GM23338 (cell line): Measurements from ENCODE around the gene CCRL2. TPM values are rescaled to one million over a fixed set of nuclear protein-coding genes. Genes with fewer than 3 reads are reported as not detected.

Experiments
- ATAC-seq: fragments of 200-7000 bp; cut with Tn5 transposase; 3 replicates; pipeline ENCODE4 v1.9.1; 2020
- DNase-seq: peaks from one replicate; pipeline ENCODE4 v3.0.0-alpha.2; 2015; ENCODE audit warnings: low spot score
- H2AFZ ChIP-seq: fragments of 200-600 bp; sonication (generic); 2 replicates; pipeline ENCODE4 v1.8.0; 2016; ENCODE audit warnings: antibody characterized with exemption, mild to moderate bottlenecking, moderate library complexity
- H3F3A ChIP-seq: fragments of 200-600 bp; sonication (generic); replicated peaks from 2 replicates; pipeline ENCODE4 v1.8.0; 2017; ENCODE audit warnings: antibody characterized with exemption, mixed run types, low read depth
- H3K27ac ChIP-seq: fragments of 200-600 bp; sonication (generic); 2 replicates; pipeline ENCODE4 v1.6.1; 2016; ENCODE audit warnings: low read depth
- H3K27me3 ChIP-seq: fragments of 200-600 bp; sonication (generic); 2 replicates; pipeline ENCODE4 v1.8.0; 2016; ENCODE audit warnings: mild to moderate bottlenecking, mixed run types, moderate library complexity; ENCODE audit not compliant: insufficient read depth
- H3K36me3 ChIP-seq: fragments of 200-600 bp; sonication (generic); 2 replicates; pipeline ENCODE4 v1.8.0; 2016; ENCODE audit warnings: mild to moderate bottlenecking; ENCODE audit not compliant: insufficient read depth
- H3K4me1 ChIP-seq: fragments of 200-600 bp; sonication (generic); 2 replicates; pipeline ENCODE4 v1.8.0; 2016; ENCODE audit warnings: mild to moderate bottlenecking, moderate library complexity; ENCODE audit not compliant: insufficient read depth
- H3K4me2 ChIP-seq: fragments of 200-600 bp; sonication (generic); 2 replicates; pipeline ENCODE4 v1.7.1; 2017; ENCODE audit warnings: mixed run types
- H3K4me3 ChIP-seq: fragments of 200-600 bp; sonication (generic); 2 replicates; pipeline ENCODE4 v1.6.1; 2016; ENCODE audit warnings: mixed run types
- H3K79me2 ChIP-seq: fragments of 200-600 bp; sonication (generic); replicated peaks from 2 replicates; pipeline ENCODE4 v1.8.0; 2017; ENCODE audit warnings: mild to moderate bottlenecking; ENCODE audit not compliant: insufficient read depth
- H3K9me2 ChIP-seq: fragments of 200-600 bp; sonication (generic); 2 replicates; pipeline ENCODE4 v1.8.0; 2017; ENCODE audit not compliant: insufficient read depth
- H4K20me1 ChIP-seq: fragments of 200-600 bp; sonication (generic); replicated peaks from 2 replicates; pipeline ENCODE4 v1.8.0; 2017; ENCODE audit warnings: mild to moderate bottlenecking; ENCODE audit not compliant: insufficient read depth
- H3K27ac Mint-ChIP-seq: 2 replicates; pipeline ENCODE4 v1.8.0; 2020; ENCODE audit warnings: inconsistent platforms, mild to moderate bottlenecking, moderate library complexity, mixed read lengths
- H3K27me3 Mint-ChIP-seq: 3 replicates; pipeline ENCODE4 v1.8.0; 2022; ENCODE audit warnings: low read depth, mild to moderate bottlenecking, moderate library complexity, mixed read lengths, inconsistent platforms; ENCODE audit not compliant: insufficient read depth, poor library complexity
- H3K36me3 Mint-ChIP-seq: 3 replicates; pipeline ENCODE4 v1.8.0; 2021; ENCODE audit warnings: low read depth, mild to moderate bottlenecking, inconsistent platforms, moderate library complexity, mixed read lengths
- H3K4me1 Mint-ChIP-seq: 3 replicates; pipeline ENCODE4 v1.8.0; 2020; ENCODE audit warnings: mild to moderate bottlenecking, inconsistent platforms, mixed read lengths
- H3K4me3 Mint-ChIP-seq: 3 replicates; pipeline ENCODE4 v1.8.0; 2021; ENCODE audit warnings: moderate library complexity, mild to moderate bottlenecking, inconsistent platforms, mixed read lengths
- H3K9me3 Mint-ChIP-seq: 3 replicates; pipeline ENCODE4 v1.8.0; 2020; ENCODE audit warnings: moderate library complexity, mild to moderate bottlenecking, inconsistent platforms, mixed read lengths
- CREB1 ChIP-seq: fragments of 250-450 bp; sonication (Bioruptor Pico); IDR thresholded peaks from 2 replicates; pipeline ENCODE4 v1.5.0; 2020; ENCODE audit warnings: low read depth, mild to moderate bottlenecking, moderate library complexity
- CTCF ChIP-seq, 2 experiments: fragments of 200-600 bp in 1 of 2; sonication (generic) in 1 of 2; conservative IDR thresholded peaks; 2 replicates each; pipeline versions ENCODE4 v1.5.1 to v1.6.1; 2016 to 2017; ENCODE audit warnings: antibody characterized with exemption in 2 of 2, low read depth in 2 of 2, mild to moderate bottlenecking in 2 of 2, moderate library complexity in 1 of 2
- EZH2 ChIP-seq: fragments of 200-600 bp; sonication (generic); IDR thresholded peaks from one replicate; pipeline ENCODE4 v1.8.0; 2017; ENCODE audit warnings: antibody characterized with exemption, mild to moderate bottlenecking, low read depth; ENCODE audit not compliant: unreplicated experiment
- EZH2phosphoT487 ChIP-seq: fragments of 200-600 bp; sonication (generic); IDR thresholded peaks from one replicate; pipeline ENCODE4 v1.8.1; 2018; ENCODE audit warnings: antibody characterized with exemption; ENCODE audit not compliant: unreplicated experiment
- JUNB ChIP-seq: IDR thresholded peaks from one replicate; pipeline ENCODE4 v1.6.1; 2016; ENCODE audit warnings: antibody characterized with exemption; ENCODE audit not compliant: unreplicated experiment
- NANOG ChIP-seq: IDR thresholded peaks from 2 replicates; pipeline ENCODE4 v1.6.1; 2016; ENCODE audit warnings: antibody characterized with exemption, borderline replicate concordance
- POLR2AphosphoS5 ChIP-seq: IDR thresholded peaks from 2 replicates; pipeline ENCODE4 v1.6.1; 2016; ENCODE audit warnings: antibody characterized with exemption, low read depth
- REST ChIP-seq: IDR thresholded peaks from one replicate; pipeline ENCODE4 v1.6.1; 2018; ENCODE audit warnings: antibody characterized with exemption; ENCODE audit not compliant: unreplicated experiment
- STAT1 ChIP-seq: IDR thresholded peaks from one replicate; pipeline ENCODE4 v1.6.1; 2016; ENCODE audit warnings: antibody characterized with exemption; ENCODE audit not compliant: unreplicated experiment
- ZNF114 ChIP-seq: fragments of 250-450 bp; sonication (Bioruptor Pico); IDR thresholded peaks from 2 replicates; pipeline ENCODE4 v1.5.0; 2020; ENCODE audit warnings: mild to moderate bottlenecking, moderate library complexity
- ZNF331 ChIP-seq: fragments of 250-450 bp; sonication (Bioruptor Pico); IDR thresholded peaks from 2 replicates; pipeline ENCODE4 v1.5.0; 2020; ENCODE audit warnings: low read depth, mild to moderate bottlenecking, moderate library complexity
- polyA plus RNA-seq: library from polyadenylated mRNA; unstranded; fragments of >200 nt; fragmentation: Nextera tagmentation; extraction: Ambion mirVana; gene quantifications from 2 replicates; pipeline ENCODE4 v1.2.1, GENCODE V29; 2016
- total RNA-seq: library from RNA; depleted of rRNA; stranded (reverse); fragments of >200 nt; shearing (Covaris generic); gene quantifications from 2 replicates; pipeline ENCODE4 v1.2.3, GENCODE V29; 2014
- TF ChIP-seq, protein P1 (sequence below): IDR thresholded peaks from 2 replicates; pipeline ENCODE4 v1.6.1; 2016; ENCODE audit warnings: antibody characterized with exemption
- TF ChIP-seq, protein P2 (sequence below): fragments of 250-450 bp; sonication (Bioruptor Pico); IDR thresholded peaks from 2 replicates; pipeline ENCODE4 v1.5.0; 2020; ENCODE audit warnings: mild to moderate bottlenecking, moderate library complexity

CCRL2 gene
- total and polyA plus RNA-seq, 2 experiments from 2014 or later, result not detected

- H3K4me2 ChIP-seq, result no peak overlapping the region
- no peaks in the 10 kb centered on the region for H4K20me1 ChIP-seq
- H3K27me3 ChIP-seq, result no peaks in the 10 kb centered on the region
- peaks cover 3% of the 10 kb centered on the region; the same call in 1 of the 2 replicates for H3K9me2 ChIP-seq
- DNase-seq, result no peak
- TF ChIP-seq EZH2 (no peak), JUNB (no peak), CREB1 (no peak), ZNF331 (CRISPR knock-in tag) (no peak), ZNF114 (CRISPR knock-in tag) (no peak), EZH2phosphoT487 (no peak), NANOG (no peak), POLR2AphosphoS5 (no peak), STAT1 (no peak), CTCF (conservative IDR thresholded peaks at IDR 0.05; ENCODE audit: low read depth in 2 of 2) (no peak), REST (no peak)
- TF ChIP-seq, protein P1, sequence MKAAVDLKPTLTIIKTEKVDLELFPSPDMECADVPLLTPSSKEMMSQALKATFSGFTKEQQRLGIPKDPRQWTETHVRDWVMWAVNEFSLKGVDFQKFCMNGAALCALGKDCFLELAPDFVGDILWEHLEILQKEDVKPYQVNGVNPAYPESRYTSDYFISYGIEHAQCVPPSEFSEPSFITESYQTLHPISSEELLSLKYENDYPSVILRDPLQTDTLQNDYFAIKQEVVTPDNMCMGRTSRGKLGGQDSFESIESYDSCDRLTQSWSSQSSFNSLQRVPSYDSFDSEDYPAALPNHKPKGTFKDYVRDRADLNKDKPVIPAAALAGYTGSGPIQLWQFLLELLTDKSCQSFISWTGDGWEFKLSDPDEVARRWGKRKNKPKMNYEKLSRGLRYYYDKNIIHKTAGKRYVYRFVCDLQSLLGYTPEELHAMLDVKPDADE, result no peak
- TF ChIP-seq, protein P2, sequence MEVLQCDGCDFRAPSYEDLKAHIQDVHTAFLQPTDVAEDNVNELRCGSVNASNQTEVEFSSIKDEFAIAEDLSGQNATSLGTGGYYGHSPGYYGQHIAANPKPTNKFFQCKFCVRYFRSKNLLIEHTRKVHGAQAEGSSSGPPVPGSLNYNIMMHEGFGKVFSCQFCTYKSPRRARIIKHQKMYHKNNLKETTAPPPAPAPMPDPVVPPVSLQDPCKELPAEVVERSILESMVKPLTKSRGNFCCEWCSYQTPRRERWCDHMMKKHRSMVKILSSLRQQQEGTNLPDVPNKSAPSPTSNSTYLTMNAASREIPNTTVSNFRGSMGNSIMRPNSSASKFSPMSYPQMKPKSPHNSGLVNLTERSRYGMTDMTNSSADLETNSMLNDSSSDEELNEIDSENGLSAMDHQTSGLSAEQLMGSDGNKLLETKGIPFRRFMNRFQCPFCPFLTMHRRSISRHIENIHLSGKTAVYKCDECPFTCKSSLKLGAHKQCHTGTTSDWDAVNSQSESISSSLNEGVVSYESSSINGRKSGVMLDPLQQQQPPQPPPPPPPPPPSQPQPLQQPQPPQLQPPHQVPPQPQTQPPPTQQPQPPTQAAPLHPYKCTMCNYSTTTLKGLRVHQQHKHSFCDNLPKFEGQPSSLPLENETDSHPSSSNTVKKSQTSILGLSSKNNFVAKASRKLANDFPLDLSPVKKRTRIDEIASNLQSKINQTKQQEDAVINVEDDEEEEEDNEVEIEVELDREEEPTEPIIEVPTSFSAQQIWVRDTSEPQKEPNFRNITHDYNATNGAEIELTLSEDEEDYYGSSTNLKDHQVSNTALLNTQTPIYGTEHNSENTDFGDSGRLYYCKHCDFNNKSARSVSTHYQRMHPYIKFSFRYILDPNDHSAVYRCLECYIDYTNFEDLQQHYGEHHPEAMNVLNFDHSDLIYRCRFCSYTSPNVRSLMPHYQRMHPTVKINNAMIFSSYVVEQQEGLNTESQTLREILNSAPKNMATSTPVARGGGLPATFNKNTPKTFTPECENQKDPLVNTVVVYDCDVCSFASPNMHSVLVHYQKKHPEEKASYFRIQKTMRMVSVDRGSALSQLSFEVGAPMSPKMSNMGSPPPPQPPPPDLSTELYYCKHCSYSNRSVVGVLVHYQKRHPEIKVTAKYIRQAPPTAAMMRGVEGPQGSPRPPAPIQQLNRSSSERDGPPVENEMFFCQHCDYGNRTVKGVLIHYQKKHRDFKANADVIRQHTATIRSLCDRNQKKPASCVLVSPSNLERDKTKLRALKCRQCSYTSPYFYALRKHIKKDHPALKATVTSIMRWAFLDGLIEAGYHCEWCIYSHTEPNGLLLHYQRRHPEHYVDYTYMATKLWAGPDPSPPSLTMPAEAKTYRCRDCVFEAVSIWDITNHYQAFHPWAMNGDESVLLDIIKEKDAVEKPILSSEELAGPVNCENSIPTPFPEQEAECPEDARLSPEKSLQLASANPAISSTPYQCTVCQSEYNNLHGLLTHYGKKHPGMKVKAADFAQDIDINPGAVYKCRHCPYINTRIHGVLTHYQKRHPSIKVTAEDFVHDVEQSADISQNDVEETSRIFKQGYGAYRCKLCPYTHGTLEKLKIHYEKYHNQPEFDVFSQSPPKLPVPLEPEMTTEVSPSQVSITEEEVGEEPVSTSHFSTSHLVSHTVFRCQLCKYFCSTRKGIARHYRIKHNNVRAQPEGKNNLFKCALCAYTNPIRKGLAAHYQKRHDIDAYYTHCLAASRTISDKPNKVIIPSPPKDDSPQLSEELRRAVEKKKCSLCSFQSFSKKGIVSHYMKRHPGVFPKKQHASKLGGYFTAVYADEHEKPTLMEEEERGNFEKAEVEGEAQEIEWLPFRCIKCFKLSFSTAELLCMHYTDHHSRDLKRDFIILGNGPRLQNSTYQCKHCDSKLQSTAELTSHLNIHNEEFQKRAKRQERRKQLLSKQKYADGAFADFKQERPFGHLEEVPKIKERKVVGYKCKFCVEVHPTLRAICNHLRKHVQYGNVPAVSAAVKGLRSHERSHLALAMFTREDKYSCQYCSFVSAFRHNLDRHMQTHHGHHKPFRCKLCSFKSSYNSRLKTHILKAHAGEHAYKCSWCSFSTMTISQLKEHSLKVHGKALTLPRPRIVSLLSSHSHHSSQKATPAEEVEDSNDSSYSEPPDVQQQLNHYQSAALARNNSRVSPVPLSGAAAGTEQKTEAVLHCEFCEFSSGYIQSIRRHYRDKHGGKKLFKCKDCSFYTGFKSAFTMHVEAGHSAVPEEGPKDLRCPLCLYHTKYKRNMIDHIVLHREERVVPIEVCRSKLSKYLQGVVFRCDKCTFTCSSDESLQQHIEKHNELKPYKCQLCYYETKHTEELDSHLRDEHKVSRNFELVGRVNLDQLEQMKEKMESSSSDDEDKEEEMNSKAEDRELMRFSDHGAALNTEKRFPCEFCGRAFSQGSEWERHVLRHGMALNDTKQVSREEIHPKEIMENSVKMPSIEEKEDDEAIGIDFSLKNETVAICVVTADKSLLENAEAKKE (CRISPR knock-in tag), result no peak
- H3K27ac Mint-ChIP-seq, result no peak overlapping the region
- no peak overlapping the region for H3K4me3 Mint-ChIP-seq
- peak overlapping the region; percentile 31 for H2AFZ ChIP-seq
- peaks cover 2% of the 10 kb centered on the region for H3K27me3 Mint-ChIP-seq
- peaks cover 21% of the 10 kb centered on the region for H3K4me1 ChIP-seq
- no peaks in the 10 kb centered on the region for H3F3A ChIP-seq
- H3K4me1 Mint-ChIP-seq, result peaks cover 31% of the 10 kb centered on the region
- no peak overlapping the region for H3K4me3 ChIP-seq
- H3K79me2 ChIP-seq, result no peaks in the 10 kb centered on the region
- no peaks in the 10 kb centered on the region for H3K36me3 Mint-ChIP-seq
- H3K9me3 Mint-ChIP-seq, result peaks cover 2% of the 10 kb centered on the region; the same call in 2 of the 3 replicates
- no peak overlapping the region for H3K27ac ChIP-seq
- no peaks in the 10 kb centered on the region for H3K36me3 ChIP-seq
- no peak for ATAC-seq
Measured at GRCh38 chr3:46381625-46382024, 25.4 kb upstream of the CCRL2 start.
